Activated CD8-positive, alpha-beta T cell treated with anti-CD3 and anti-CD28 coated beads, Interleukin-2, amount 10 ng/mL, durations not matched to agents 7 days and 5 days (primary cell): ENCODE results near the gene ADGRD1. TPM values are rescaled to one million over a fixed set of nuclear protein-coding genes. Genes with fewer than 3 reads are reported as not detected.
A peak's percentile ranks its signal among the peaks of the same experiment; 100 is the strongest.

Source experiments
- ATAC-seq: fragments of 150-1000 bp; cut with Tn5 transposase; one replicate; pipeline ENCODE4 v1.10.0; 2021; ENCODE audit warnings: moderate library complexity
- CTCF ChIA-PET: fragments of 350-600 bp; sonication (Branson Sonifier 250); formaldehyde crosslinking; loops from one replicate; lab custom pipeline; 2021; ENCODE audit warnings: antibody characterized with exemption; lab: Charles Lee
- POLR2A ChIA-PET: fragments of 350-600 bp; sonication (Branson Sonifier 250); formaldehyde crosslinking; loops from one replicate; lab custom pipeline; 2021; ENCODE audit warnings: antibody characterized with exemption; lab: Charles Lee
- DNase-seq: peaks from one replicate; pipeline ENCODE4 v3.0.0-alpha.2; 2020
- H3K27ac Mint-ChIP-seq: one replicate; pipeline ENCODE4 v1.8.0; 2021; ENCODE audit warnings: mild to moderate bottlenecking, mixed read lengths
- H3K27me3 Mint-ChIP-seq: one replicate; pipeline ENCODE4 v1.8.0; 2021; ENCODE audit warnings: low read depth, mixed read lengths
- H3K36me3 Mint-ChIP-seq: one replicate; pipeline ENCODE4 v1.8.0; 2021; ENCODE audit warnings: low read depth, mixed read lengths
- H3K4me1 Mint-ChIP-seq: one replicate; pipeline ENCODE4 v1.8.0; 2021; ENCODE audit warnings: low read depth, mixed read lengths
- H3K4me3 Mint-ChIP-seq: one replicate; pipeline ENCODE4 v1.8.0; 2021; ENCODE audit warnings: mild to moderate bottlenecking, mixed read lengths
- H3K9me3 Mint-ChIP-seq: one replicate; pipeline ENCODE4 v1.8.0; 2022; ENCODE audit warnings: mixed read lengths; ENCODE audit not compliant: insufficient read depth
- total RNA-seq, 2 experiments: library from RNA; stranded (reverse); gene quantifications; one replicate each; pipeline ENCODE4 v1.2.3, GENCODE V29; 2021

The ADGRD1 gene
- total RNA-seq, 2 experiments from 2014 or later = not detected

GRCh38 chr12:131047789-131048610, 94.3 kb downstream of the ADGRD1 start:
- ChIA-PET POLR2A (no interaction called here), CTCF (no interaction called here)
- Mint-ChIP-seq H3K27me3 (no peaks in the 10 kb centered on the region), H3K4me1 (peaks cover 2% of the 10 kb centered on the region), H3K27ac (no peak overlapping the region), H3K36me3 (no peaks in the 10 kb centered on the region), H3K9me3 (no peaks in the 10 kb centered on the region), H3K4me3 (no peak overlapping the region)
- DNase-seq (no peak), ATAC-seq (peak; percentile 31)

GRCh38 chr12:131048611-131048990, 94.9 kb downstream of the ADGRD1 start:
- POLR2A ChIA-PET = no interaction called here

DNA sequence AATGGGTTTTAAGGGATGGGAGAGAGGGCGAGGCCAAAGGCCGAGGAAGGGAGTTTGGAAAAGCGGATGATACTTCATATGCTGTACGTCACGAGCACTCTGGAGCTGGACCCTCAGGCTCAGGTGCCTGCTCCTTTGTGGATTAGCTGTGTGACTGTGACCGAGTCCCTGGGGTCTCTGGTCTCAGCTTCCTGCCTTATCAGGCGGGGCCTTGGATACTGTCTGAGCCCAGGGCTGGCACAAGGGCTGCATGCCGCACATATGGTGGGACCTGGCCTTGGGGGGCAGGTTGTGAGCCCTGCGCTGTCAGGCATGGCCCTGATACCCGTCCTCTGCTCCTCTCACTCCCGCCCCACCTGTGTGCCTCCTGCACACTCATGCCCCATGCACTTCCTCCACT, 95.3 kb downstream of the ADGRD1 start:
- ChIA-PET POLR2A (no interaction called here), CTCF (no interaction called here)
- ATAC-seq = no peak
- no peak for DNase-seq
- no peak overlapping the region for H3K27ac Mint-ChIP-seq
- H3K4me1 Mint-ChIP-seq = peaks cover 2% of the 10 kb centered on the region
- H3K9me3 Mint-ChIP-seq = no peaks in the 10 kb centered on the region
- H3K27me3 Mint-ChIP-seq = no peaks in the 10 kb centered on the region
- no peaks in the 10 kb centered on the region for H3K36me3 Mint-ChIP-seq
- H3K4me3 Mint-ChIP-seq = no peak overlapping the region

More at GRCh38 chr12:131048611-131048990, 94.9 kb downstream of the ADGRD1 start:
- Mint-ChIP-seq H3K36me3 (no peaks in the 10 kb centered on the region), H3K9me3 (no peaks in the 10 kb centered on the region), H3K4me3 (no peak overlapping the region), H3K27ac (no peak overlapping the region), H3K4me1 (peaks cover 2% of the 10 kb centered on the region), H3K27me3 (no peaks in the 10 kb centered on the region)
- CTCF ChIA-PET = no interaction called here
- ATAC-seq = no peak
- DNase-seq = no peak

GRCh38 chr12:131049549-131050339, 96.0 kb downstream of the ADGRD1 start:
- ChIA-PET CTCF (no interaction called here), POLR2A (no interaction called here)
- H3K4me1 Mint-ChIP-seq = peaks cover 2% of the 10 kb centered on the region
- no peak for DNase-seq
- H3K36me3 Mint-ChIP-seq = no peaks in the 10 kb centered on the region
- peaks cover under 1% of the 10 kb centered on the region for H3K27me3 Mint-ChIP-seq
- no peak overlapping the region for H3K27ac Mint-ChIP-seq
- H3K9me3 Mint-ChIP-seq = no peaks in the 10 kb centered on the region
- no peak overlapping the region for H3K4me3 Mint-ChIP-seq
- ATAC-seq = no peak

GRCh38 chr12:131050463-131051154, 96.9 kb downstream of the ADGRD1 start:
- ATAC-seq = no peak
- CTCF ChIA-PET = no interaction called here
- H3K4me3 Mint-ChIP-seq = no peak overlapping the region
- H3K27ac Mint-ChIP-seq = no peak overlapping the region
- no peaks in the 10 kb centered on the region for H3K36me3 Mint-ChIP-seq
- DNase-seq = no peak
- peaks cover 10% of the 10 kb centered on the region for H3K4me1 Mint-ChIP-seq
- POLR2A ChIA-PET = no interaction called here
- no peaks in the 10 kb centered on the region for H3K9me3 Mint-ChIP-seq
- H3K27me3 Mint-ChIP-seq = peaks cover 4% of the 10 kb centered on the region

DNA sequence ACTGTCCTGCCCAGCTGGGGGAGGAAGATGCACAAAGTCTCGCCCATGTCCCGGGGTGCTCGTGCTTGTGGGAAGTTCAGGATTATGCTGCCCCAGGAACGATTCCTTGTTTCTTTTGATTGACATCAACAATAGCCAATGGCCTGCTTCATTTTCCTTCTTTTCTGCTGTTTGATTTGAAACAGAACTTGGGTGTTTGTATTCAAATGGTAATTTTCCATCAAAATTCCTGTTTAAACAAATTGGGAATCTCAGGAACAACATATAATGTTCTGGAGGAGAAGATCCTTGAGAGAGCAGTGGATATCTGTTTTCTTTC, 97.4 kb downstream of the ADGRD1 start:
- ChIA-PET CTCF (no interaction called here), POLR2A (no interaction called here)
- ATAC-seq (no peak), DNase-seq (no peak)
- Mint-ChIP-seq H3K27ac (no peak overlapping the region), H3K4me1 (peaks cover 15% of the 10 kb centered on the region), H3K36me3 (no peaks in the 10 kb centered on the region), H3K9me3 (no peaks in the 10 kb centered on the region), H3K4me3 (no peak overlapping the region), H3K27me3 (peaks cover 4% of the 10 kb centered on the region)

DNA sequence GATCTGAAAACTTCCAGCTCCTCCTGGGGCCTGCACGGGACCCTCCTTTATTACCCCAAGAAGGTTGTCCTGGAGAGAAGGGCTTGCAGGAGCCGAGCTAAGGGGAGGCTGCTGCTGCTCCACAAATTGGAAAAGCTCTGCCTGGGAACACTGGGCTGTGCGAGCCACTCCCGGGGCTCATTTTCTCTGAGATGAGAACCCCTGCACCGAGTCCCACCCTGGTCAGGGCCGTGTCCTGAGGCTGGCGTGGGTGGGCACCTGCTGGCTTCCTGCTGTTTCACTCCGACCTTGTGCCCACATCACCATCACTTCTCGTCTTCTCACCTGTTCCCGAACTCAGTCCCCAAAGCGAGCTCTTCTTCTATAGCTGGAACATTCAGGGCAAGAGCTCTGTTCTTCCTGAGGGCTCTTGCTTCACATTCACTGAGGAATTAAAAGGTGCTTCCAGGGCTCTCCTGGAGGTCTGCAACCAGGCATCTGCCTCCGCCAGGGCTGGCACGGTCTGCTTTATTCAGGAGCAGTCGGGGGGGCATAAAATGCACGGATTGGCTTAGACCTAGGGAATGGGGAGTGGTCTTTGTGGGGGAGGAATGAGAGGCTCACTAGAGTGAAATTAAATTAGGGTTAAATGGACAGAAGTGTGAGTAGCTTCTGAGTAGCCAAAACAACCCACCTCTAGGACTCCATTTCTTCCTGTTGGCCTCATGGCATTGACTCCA, 98.5 kb downstream of the ADGRD1 start:
- Mint-ChIP-seq H3K4me3 (no peak overlapping the region), H3K36me3 (no peaks in the 10 kb centered on the region), H3K9me3 (no peaks in the 10 kb centered on the region), H3K27ac (no peak overlapping the region), H3K4me1 (peaks cover 17% of the 10 kb centered on the region), H3K27me3 (peaks cover 9% of the 10 kb centered on the region)
- ATAC-seq (no peak), DNase-seq (no peak)
- ChIA-PET POLR2A (no interaction called here), CTCF (no interaction called here)

DNA sequence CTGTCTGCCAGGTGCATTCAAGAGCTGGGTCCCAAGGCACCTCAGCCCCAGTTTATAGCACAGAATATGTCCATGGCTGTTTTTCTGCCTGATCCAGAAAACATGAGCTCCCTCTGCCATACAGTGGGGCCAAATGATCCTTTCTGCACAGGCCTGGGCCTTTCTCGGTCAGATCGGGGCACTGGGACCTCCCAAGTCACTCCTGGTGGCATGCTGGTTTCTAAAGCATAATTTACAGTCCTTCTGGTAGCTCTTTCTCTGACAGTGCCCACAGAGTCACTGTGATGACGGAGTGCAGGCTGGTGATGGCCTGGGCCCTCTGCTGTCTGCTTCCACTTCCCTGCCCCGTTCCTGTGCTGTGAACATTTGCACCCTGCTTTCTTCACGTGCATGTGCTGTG, 99.2 kb downstream of the ADGRD1 start:
- Mint-ChIP-seq H3K4me1 (peaks cover 17% of the 10 kb centered on the region), H3K27ac (no peak overlapping the region), H3K36me3 (no peaks in the 10 kb centered on the region), H3K27me3 (peaks cover 9% of the 10 kb centered on the region), H3K4me3 (no peak overlapping the region), H3K9me3 (no peaks in the 10 kb centered on the region)
- ATAC-seq = no peak
- POLR2A ChIA-PET = no interaction called here
- CTCF ChIA-PET = no interaction called here
- no peak for DNase-seq

- POLR2A ChIA-PET = no interaction called here
Measured at GRCh38 chr12:131053567-131053966, 99.9 kb downstream of the ADGRD1 start.

DNA sequence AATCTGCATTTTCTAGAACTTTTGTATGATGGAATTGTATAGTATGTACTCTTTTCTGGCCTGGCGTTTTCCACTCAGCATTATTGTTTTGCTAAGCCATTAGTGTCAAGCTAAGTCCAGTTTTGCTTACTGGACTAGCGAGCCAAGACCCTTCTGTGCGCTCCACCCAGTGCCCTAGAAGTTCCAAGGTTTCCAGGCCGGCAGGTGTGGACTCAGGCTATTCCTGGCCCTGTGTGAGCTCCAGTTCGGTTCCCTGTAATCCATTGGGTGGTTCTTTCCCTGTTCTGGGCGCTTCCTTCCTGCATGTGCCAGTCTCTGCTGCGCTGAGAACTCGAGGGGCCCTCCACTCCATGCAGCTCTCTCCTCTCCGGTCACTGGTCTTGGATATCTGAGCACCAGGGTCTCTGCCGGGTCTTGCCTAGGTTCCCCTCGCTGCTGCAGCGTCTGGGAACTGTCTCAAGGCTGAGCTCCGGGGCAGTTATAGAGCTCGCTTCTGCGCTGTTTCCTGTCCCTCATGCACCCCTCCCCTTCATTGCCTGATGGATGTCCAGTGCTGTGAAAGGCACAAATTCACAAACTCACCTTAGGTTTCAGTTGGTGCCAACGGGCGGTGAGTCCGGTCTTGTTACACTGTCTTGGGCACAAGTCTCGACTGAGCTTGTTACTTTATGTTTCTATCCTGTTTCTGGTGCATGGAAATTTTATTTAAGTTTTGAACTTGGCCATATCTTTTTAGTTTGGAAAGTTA, 100.8 kb downstream of the ADGRD1 start:
- POLR2A ChIA-PET = no interaction called here
- Mint-ChIP-seq H3K27me3 (peaks cover 11% of the 10 kb centered on the region), H3K27ac (peak overlapping the region; percentile 16), H3K4me1 (peaks cover 17% of the 10 kb centered on the region), H3K36me3 (no peaks in the 10 kb centered on the region), H3K9me3 (no peaks in the 10 kb centered on the region), H3K4me3 (no peak overlapping the region)
- CTCF ChIA-PET = no interaction called here
- DNase-seq (no peak), ATAC-seq (no peak)

More at GRCh38 chr12:131053567-131053966, 99.9 kb downstream of the ADGRD1 start:
- no peak overlapping the region for H3K27ac Mint-ChIP-seq
- H3K4me3 Mint-ChIP-seq = no peak overlapping the region
- H3K9me3 Mint-ChIP-seq = no peaks in the 10 kb centered on the region
- peaks cover 9% of the 10 kb centered on the region for H3K27me3 Mint-ChIP-seq
- ATAC-seq (no peak), DNase-seq (no peak)
- peaks cover 17% of the 10 kb centered on the region for H3K4me1 Mint-ChIP-seq
- CTCF ChIA-PET = no interaction called here
- no peaks in the 10 kb centered on the region for H3K36me3 Mint-ChIP-seq

DNA sequence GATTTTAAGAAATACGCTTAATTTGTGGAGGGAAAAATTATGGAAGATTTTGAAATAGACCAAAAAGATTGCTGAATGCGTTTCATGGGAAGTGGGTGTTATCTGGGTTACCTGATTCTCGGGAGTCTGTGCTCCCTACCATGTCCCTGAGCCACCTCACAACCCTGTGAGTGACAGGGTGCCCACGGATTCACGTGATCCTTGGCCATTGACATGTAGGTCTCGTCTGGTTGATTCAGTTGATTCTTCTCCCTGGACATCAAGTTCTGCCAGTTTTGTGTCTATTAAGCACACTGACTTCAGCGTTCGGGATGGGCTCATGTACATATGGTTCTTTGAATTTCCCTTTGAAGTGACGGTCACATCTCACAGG, 101.4 kb downstream of the ADGRD1 start:
- no peak for ATAC-seq
- no peak for DNase-seq
- peak overlapping the region; percentile 16 for H3K27ac Mint-ChIP-seq
- CTCF ChIA-PET = no interaction called here
- no peak overlapping the region for H3K4me3 Mint-ChIP-seq
- POLR2A ChIA-PET = no interaction called here
- H3K4me1 Mint-ChIP-seq = peaks cover 15% of the 10 kb centered on the region
- H3K9me3 Mint-ChIP-seq = no peaks in the 10 kb centered on the region
- H3K27me3 Mint-ChIP-seq = peaks cover 11% of the 10 kb centered on the region
- H3K36me3 Mint-ChIP-seq = no peaks in the 10 kb centered on the region
